ENCODE data around the gene CENPQ.
"Not testable (repeated sequence)": the region's sequence is repeated elsewhere in the genome, so short reads cannot be mapped to it uniquely, and the experiment has no call there.

Gene CENPQ, protein sequence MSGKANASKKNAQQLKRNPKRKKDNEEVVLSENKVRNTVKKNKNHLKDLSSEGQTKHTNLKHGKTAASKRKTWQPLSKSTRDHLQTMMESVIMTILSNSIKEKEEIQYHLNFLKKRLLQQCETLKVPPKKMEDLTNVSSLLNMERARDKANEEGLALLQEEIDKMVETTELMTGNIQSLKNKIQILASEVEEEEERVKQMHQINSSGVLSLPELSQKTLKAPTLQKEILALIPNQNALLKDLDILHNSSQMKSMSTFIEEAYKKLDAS

DNA sequence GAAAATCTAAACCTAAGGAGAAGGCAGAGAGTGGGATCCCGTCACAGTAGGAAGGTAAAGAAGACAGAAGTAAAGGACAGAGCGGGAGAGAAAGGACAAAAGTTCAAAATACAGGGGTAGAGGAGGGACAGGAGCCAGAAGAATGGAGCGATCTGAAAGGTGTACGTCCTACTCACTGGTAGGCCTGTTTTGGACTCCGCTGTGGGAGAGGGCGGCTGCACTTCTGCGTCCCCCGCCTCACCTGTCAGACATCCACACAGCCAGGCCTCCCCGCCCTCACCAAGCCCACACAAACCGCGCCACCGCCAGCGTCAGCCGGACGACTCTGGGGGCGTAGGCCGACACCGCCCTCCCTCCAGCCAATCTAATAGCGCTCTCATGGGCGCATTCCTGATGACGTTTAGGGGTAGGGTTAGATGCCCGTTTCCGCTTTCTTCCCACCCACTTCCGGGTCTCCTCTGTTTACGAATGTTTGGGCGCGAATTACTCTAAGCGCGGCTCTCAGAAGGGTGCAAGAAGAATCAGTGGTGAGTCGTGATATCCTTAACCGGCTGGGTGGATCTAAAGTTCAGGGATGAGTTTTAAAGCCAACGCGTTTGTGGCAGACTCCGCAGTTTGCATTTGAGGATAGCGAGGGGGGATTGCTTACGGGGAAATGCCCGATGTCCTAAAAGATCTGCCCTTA lies at the start of gene CENPQ, which contains the start of gene MMUT:
CENPQ (plus strand) TSS at position 444 of the 685 bp plus-strand sequence. CDS start 6,807 bp downstream, outside the sequence.
MMUT (minus strand) TSS at position 327 of the 685 bp plus-strand sequence. CDS start 3,787 bp downstream, outside the sequence.
- peak; percentile 72 for DNase-seq (ENCODE audit: insufficient read length, low spot score)
- FAIRE-seq, result peak; percentile 96

DNA sequence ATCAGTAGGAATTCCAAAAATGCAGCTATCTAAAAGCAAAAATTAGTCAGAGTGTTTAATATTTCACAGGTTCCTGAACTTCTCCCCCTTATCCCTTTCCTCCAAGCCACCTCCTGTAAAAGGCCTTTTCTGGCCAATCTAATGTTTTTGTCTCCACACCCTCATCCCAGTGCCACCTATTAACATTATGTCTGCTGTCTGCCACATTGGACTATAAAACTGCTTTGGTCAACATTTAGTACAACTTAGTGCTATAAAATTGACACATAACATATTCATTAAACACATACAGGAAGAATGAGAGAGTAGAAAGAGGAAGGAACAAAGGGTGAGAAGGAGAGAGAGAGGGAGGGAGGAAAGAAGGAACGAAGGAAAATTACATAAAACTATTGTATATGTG lies 47.8 kb upstream of the CENPQ start:
- DNase-seq (ENCODE audit: insufficient read length, low spot score) (no peak), FAIRE-seq (no peak)

DNA sequence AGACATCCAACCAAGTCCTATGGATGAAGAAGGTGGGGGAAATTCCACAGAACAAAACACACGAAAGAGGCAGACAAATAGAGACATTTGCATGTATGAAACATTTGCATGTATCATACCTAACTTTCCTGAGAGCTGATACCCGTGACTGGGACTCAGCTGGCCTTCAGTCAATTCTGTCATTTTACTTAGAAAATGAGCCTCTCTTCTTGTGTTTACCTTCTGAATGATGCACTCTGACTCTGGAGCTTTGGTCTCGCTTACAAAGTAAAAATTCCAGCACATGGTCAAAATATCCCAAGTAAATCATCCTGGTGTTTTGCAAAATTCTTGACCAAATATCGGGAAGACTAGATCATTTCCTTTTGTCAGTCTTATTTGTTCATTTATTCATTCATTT lies 47.0 kb upstream of the CENPQ start:
- DNase-seq (ENCODE audit: insufficient read length, low spot score) (no peak), FAIRE-seq (no peak)

DNA sequence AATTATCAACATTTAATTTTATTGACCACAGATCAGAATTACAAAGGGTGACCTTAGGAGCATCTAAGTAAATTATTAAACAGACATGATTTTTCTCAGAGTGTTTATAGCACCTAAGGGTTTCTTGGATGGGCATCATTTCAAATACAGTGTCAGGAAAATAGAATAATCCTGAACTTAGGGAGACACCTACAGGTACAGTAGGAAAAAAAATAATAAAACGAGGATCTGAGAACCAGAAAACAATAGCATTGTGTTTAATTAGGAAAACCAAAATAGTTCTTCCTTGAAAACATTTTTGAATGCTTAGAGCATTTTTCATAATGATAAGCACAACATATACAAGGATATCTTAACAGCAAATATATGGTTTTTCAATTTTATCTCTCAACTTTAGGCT lies 39.4 kb upstream of the CENPQ start:
- FAIRE-seq (no peak), DNase-seq (ENCODE audit: insufficient read length, low spot score) (no peak)

- DNase-seq (ENCODE audit: insufficient read length, low spot score) (no peak), FAIRE-seq (no peak)
Measured at GRCh38 chr6:49430187-49430586, 33.0 kb upstream of the CENPQ start.

DNA sequence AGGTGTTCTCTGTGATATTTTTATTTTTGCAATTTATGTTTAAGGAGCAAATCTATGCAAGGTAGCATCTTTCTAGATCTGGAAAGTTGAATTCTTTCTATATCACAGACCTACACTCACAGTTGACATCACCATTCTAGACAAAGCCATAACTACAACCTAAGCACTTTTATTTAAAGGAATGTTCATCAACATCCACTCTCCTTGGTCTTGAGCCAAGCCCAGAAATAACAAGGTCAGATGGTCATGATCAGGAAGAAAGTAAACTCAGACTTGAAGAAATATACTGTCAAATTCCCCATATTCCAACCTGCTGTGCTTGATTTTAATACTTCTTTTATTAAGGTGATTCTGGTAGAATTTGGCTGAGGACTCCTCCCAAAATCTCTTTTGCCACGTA lies 32.3 kb upstream of the CENPQ start:
- FAIRE-seq, result no peak

GRCh38 chr6:49453221-49453620 lies 9.9 kb upstream of the CENPQ start:
- FAIRE-seq, result no peak

More for the DNA sequence above, 32.3 kb upstream of the CENPQ start:
- DNase-seq (ENCODE audit: insufficient read length, low spot score), result no peak

GRCh38 chr6:49454787-49455709 lies 8.1 kb upstream of the CENPQ start:
- FAIRE-seq (no peak), DNase-seq (ENCODE audit: insufficient read length, low spot score) (no peak)

More at GRCh38 chr6:49453221-49453620, 9.9 kb upstream of the CENPQ start:
- no peak for DNase-seq (ENCODE audit: insufficient read length, low spot score)

- no peak for DNase-seq (ENCODE audit: insufficient read length, low spot score)
- no peak for FAIRE-seq
Measured at GRCh38 chr6:49457771-49458170, 5.4 kb upstream of the CENPQ start.

DNA sequence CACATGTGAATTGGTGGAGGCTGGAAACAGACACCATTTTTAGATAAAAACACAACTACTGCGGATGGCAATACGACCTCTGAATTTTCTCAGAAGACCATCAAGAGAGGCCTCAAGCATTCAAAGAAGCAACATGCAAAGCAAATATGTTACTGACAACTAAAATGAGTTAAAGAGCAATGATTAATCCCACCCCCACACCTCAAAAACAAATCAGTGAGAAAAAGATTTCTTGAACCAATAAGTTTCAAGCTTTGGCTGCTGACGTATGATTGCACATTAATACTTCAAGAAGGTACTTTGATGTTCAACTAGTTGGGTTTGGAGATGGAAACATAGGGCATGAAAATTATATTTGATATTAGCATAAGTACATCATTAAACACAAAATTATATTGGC lies 1.1 kb upstream of the CENPQ start:
- no peak for FAIRE-seq
- no peak for DNase-seq (ENCODE audit: insufficient read length, low spot score)

DNA sequence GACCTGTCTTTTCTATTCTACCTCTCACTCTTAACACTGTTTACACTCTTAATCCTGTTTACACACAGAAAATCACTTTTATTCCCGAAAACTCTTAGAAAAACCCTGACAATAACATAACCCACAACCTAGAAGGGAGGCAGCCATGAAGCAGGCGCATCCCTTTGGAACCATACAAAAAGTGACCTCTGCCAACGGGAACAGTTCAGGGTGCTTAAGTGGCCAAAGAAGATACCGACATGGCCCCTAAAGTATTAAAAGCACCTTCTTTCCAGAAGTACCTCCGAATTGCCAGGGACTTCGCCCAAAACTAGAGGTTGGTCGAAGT lies 607 bp upstream of the CENPQ start:
- no peak for DNase-seq (ENCODE audit: insufficient read length, low spot score)
- no peak for FAIRE-seq

GRCh38 chr6:49463612-49463967 lies 420 bp downstream of the CENPQ start:
- no peak for DNase-seq (ENCODE audit: insufficient read length, low spot score)
- FAIRE-seq, result no peak

GRCh38 chr6:49464691-49465090 lies 1.5 kb downstream of the CENPQ start:
- no peak for DNase-seq (ENCODE audit: insufficient read length, low spot score)

GRCh38 chr6:49468042-49468441 lies 4.9 kb downstream of the CENPQ start:
- DNase-seq (ENCODE audit: insufficient read length, low spot score) (no peak), FAIRE-seq (no peak)

More at GRCh38 chr6:49464691-49465090, 1.5 kb downstream of the CENPQ start:
- FAIRE-seq, result no peak

- DNase-seq (ENCODE audit: insufficient read length, low spot score); FAIRE-seq: not testable (repeated sequence)
Measured at GRCh38 chr6:49476564-49476963, 13.4 kb downstream of the CENPQ start.

GRCh38 chr6:49479308-49479970 lies 16.3 kb downstream of the CENPQ start:
- DNase-seq (ENCODE audit: insufficient read length, low spot score) (no peak), FAIRE-seq (no peak)

DNA sequence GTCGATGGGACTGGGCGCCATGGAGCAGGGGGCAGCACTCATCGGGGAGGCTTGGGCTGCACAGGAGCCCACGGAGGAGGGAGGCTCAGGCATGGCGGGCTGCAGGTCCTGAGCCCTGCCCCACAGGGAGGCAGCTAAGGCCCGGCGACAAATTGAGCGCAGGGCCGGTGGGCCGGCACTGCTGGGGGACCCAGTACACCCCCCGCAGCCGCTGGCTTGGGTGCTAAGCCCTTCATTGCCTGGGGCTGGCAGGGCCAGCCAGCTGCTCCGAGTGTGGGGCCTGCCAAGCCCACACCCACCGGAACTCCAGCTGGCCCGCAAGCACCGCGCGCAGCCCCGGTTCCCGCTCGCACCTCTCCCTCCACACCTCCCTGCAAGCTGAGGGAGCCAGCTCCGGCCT lies 18.7 kb downstream of the CENPQ start:
- FAIRE-seq; DNase-seq (ENCODE audit: insufficient read length, low spot score): not testable (repeated sequence)

DNA sequence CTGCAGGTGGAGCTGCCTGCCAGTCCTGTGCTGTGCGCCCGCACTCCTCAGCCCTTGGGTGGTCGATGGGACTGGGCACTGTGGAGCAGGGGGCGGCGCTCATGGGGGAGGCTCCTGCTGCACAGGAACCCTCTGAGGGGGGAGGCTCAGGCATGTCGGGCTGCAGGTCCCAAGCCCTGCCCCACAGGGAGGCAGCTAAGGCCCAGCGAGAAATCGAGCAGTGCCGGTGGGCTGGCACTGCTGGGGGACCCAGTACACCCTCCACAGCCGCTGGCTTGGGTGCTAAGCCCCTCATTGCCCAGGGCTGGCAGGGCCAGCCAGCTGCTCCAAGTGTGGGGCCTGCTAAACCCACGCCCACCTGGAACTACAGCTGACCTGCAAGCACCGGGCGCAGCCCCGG lies 20.2 kb downstream of the CENPQ start:
- not testable (repeated sequence) for DNase-seq (ENCODE audit: insufficient read length, low spot score); FAIRE-seq

GRCh38 chr6:49490633-49491032 lies 27.5 kb downstream of the CENPQ start:
- FAIRE-seq (no peak), DNase-seq (ENCODE audit: insufficient read length, low spot score) (no peak)

DNA sequence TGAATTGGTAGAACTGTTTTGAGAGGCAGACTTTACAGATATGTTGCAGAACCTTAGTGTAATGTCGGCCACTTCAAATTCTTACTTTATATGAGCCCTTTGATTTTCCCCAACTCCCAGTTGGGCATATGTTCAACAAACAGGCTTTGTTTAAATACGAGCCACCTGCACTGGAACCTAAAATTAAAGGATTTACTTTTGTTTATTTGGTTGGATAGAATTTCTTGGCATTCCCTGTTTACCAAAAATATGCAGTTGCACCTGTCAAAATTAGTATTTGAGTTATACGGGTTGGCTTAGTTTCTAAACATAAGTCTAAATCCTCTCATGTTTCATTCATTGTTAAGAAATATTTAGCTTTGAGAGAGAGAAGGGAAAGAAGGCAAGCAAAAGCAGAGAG lies 34.1 kb downstream of the CENPQ start:
- DNase-seq (ENCODE audit: insufficient read length, low spot score) (no peak), FAIRE-seq (no peak)

DNA sequence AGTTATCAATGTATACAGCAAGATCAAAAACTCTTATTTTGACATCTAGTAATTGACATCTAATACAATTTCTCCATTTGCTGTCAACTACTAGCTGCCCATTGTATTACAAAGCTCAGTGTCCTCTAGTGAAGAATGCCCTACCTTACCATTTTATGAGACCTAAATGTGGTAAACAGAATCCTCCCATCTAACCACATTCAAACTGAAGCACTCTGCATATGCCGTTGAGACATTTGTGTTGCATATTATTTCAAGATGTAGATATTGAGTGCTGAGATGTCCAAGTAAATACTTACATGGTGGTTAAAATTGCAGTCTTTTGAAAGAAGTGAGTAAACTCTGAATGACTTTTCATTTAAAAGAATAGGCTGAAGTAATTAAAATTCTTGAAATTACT lies 36.0 kb downstream of the CENPQ start:
- FAIRE-seq (no peak), DNase-seq (ENCODE audit: insufficient read length, low spot score) (no peak)
